ENCODE measurements around the gene GIPC3. TPM values are rescaled to one million over a fixed set of nuclear protein-coding genes. Genes with fewer than 3 reads are reported as not detected.

The GIPC3 gene
- total RNA-seq, 1 donor from 2014 or later: not detected

- H3K4me3 ChIP-seq (ENCODE audit: low read depth, low read length): no peak overlapping the region
- no peak for DNase-seq (ENCODE audit: low read depth)
Measured at GRCh38 chr19:3620817-3621547, 35.7 kb downstream of the GIPC3 start.

GRCh38 chr19:3621689-3622088 is 36.4 kb downstream of the GIPC3 start:
- no peak overlapping the region for H3K4me3 ChIP-seq (ENCODE audit: low read depth, low read length)
- no peak for TF ChIP-seq CTCF (conservative IDR thresholded peaks at IDR 0.05; ENCODE audit: low read depth, low read length)
- no peak for DNase-seq (ENCODE audit: low read depth)

More at GRCh38 chr19:3620817-3621547, 35.7 kb downstream of the GIPC3 start:
- TF ChIP-seq CTCF (conservative IDR thresholded peaks at IDR 0.05; ENCODE audit: low read depth, low read length): no peak

- no peak for DNase-seq (ENCODE audit: low read depth)
- no peak for TF ChIP-seq CTCF (conservative IDR thresholded peaks at IDR 0.05; ENCODE audit: low read depth, low read length)
- H3K4me3 ChIP-seq (ENCODE audit: low read depth, low read length): no peak overlapping the region
Measured at GRCh38 chr19:3622224-3622623, 36.9 kb downstream of the GIPC3 start.

- no peak overlapping the region for H3K4me3 ChIP-seq (ENCODE audit: low read depth, low read length)
- DNase-seq (ENCODE audit: low read depth): no peak
- TF ChIP-seq CTCF (conservative IDR thresholded peaks at IDR 0.05; ENCODE audit: low read depth, low read length): no peak
Measured at GRCh38 chr19:3623716-3624115, 38.4 kb downstream of the GIPC3 start.

GRCh38 chr19:3625996-3626472 is 40.8 kb downstream of the GIPC3 start:
- no peak for TF ChIP-seq CTCF (conservative IDR thresholded peaks at IDR 0.05; ENCODE audit: low read depth, low read length)
- DNase-seq (ENCODE audit: low read depth): no peak
- peak overlapping the region; percentile 97 for H3K4me3 ChIP-seq (ENCODE audit: low read depth, low read length)

GRCh38 chr19:3626473-3627350 is 41.4 kb downstream of the GIPC3 start, which contains the start of gene CACTIN:
Gene CACTIN (minus strand): TSS chr19:3626790. CDS start chr19:3626762, 28 bp downstream.
- TF ChIP-seq CTCF (conservative IDR thresholded peaks at IDR 0.05; ENCODE audit: low read depth, low read length): no peak
- peak within 1 kb of the TSS; percentile 97 for H3K4me3 ChIP-seq (ENCODE audit: low read depth, low read length)
- peak; percentile 72 for DNase-seq (ENCODE audit: low read depth)
